ENCODE measurements around the gene SLC22A31.

Gene SLC22A31

GRCh38 chr16:89174055-89174827, 26.1 kb downstream of the SLC22A31 start:
- no peak for DNase-seq (ENCODE audit: low read depth)
- no peak overlapping the region for H3K9ac ChIP-seq (ENCODE audit: low read length)
- no peak overlapping the region for H3K4me3 ChIP-seq (ENCODE audit: low read length)
- H3K9me3 ChIP-seq (ENCODE audit: control insufficient read depth, low read length): no peaks in the 10 kb centered on the region
- H3K36me3 ChIP-seq (ENCODE audit: control insufficient read depth, insufficient read depth, low read length, severe bottlenecking): no peaks in the 10 kb centered on the region
- peaks cover 44% of the 10 kb centered on the region for H3K27me3 ChIP-seq (replicated peaks; ENCODE audit: control insufficient read depth, insufficient read depth, low read length)
- peaks cover 7% of the 10 kb centered on the region for H3K4me1 ChIP-seq (ENCODE audit: control insufficient read depth, insufficient read depth, low read length)

- H3K9ac ChIP-seq (ENCODE audit: low read length): no peak overlapping the region
- H3K9me3 ChIP-seq (ENCODE audit: control insufficient read depth, low read length): no peaks in the 10 kb centered on the region
- DNase-seq (ENCODE audit: low read depth): no peak
- H3K4me3 ChIP-seq (ENCODE audit: low read length): no peak overlapping the region
- H3K4me1 ChIP-seq (ENCODE audit: control insufficient read depth, insufficient read depth, low read length): peaks cover 7% of the 10 kb centered on the region
- peaks cover 52% of the 10 kb centered on the region for H3K27me3 ChIP-seq (replicated peaks; ENCODE audit: control insufficient read depth, insufficient read depth, low read length)
- no peaks in the 10 kb centered on the region for H3K36me3 ChIP-seq (ENCODE audit: control insufficient read depth, insufficient read depth, low read length, severe bottlenecking)
Measured at GRCh38 chr16:89173174-89173921, 27.0 kb downstream of the SLC22A31 start.

- DNase-seq (ENCODE audit: low read depth): peak; percentile 19
- H3K9ac ChIP-seq (ENCODE audit: low read length): no peak overlapping the region
- no peak overlapping the region for H3K4me3 ChIP-seq (ENCODE audit: low read length)
- H3K36me3 ChIP-seq (ENCODE audit: control insufficient read depth, insufficient read depth, low read length, severe bottlenecking): no peaks in the 10 kb centered on the region
- peaks cover 50% of the 10 kb centered on the region for H3K27me3 ChIP-seq (replicated peaks; ENCODE audit: control insufficient read depth, insufficient read depth, low read length)
- peaks cover 7% of the 10 kb centered on the region for H3K4me1 ChIP-seq (ENCODE audit: control insufficient read depth, insufficient read depth, low read length)
- H3K9me3 ChIP-seq (ENCODE audit: control insufficient read depth, low read length): no peaks in the 10 kb centered on the region
Measured at GRCh38 chr16:89172528-89173173, 27.7 kb downstream of the SLC22A31 start.

GRCh38 chr16:89172171-89172527, 28.2 kb downstream of the SLC22A31 start:
- peaks cover 9% of the 10 kb centered on the region for H3K4me1 ChIP-seq (ENCODE audit: control insufficient read depth, insufficient read depth, low read length)
- H3K9me3 ChIP-seq (ENCODE audit: control insufficient read depth, low read length): no peaks in the 10 kb centered on the region
- H3K9ac ChIP-seq (ENCODE audit: low read length): no peak overlapping the region
- H3K4me3 ChIP-seq (ENCODE audit: low read length): no peak overlapping the region
- no peaks in the 10 kb centered on the region for H3K36me3 ChIP-seq (ENCODE audit: control insufficient read depth, insufficient read depth, low read length, severe bottlenecking)
- peaks cover 45% of the 10 kb centered on the region for H3K27me3 ChIP-seq (replicated peaks; ENCODE audit: control insufficient read depth, insufficient read depth, low read length)
- no peak for DNase-seq (ENCODE audit: low read depth)

GRCh38 chr16:89171216-89172170, 28.8 kb downstream of the SLC22A31 start, which contains the start of gene CDH15:
CDH15 (plus strand) TSS chr16:89171748; CDS start chr16:89171832, 84 bp downstream.
- H3K9ac ChIP-seq (ENCODE audit: low read length): no peak within 1 kb of the TSS
- no peak within 1 kb of the TSS for H3K4me3 ChIP-seq (ENCODE audit: low read length)
- peak; percentile 89 for DNase-seq (ENCODE audit: low read depth)
- no peaks in the 10 kb centered on the region for H3K9me3 ChIP-seq (ENCODE audit: control insufficient read depth, low read length)
- no peaks in the 10 kb centered on the region for H3K36me3 ChIP-seq (ENCODE audit: control insufficient read depth, insufficient read depth, low read length, severe bottlenecking)
- peaks cover 15% of the 10 kb centered on the region for H3K4me1 ChIP-seq (ENCODE audit: control insufficient read depth, insufficient read depth, low read length)
- peaks cover 44% of the 10 kb centered on the region for H3K27me3 ChIP-seq (replicated peaks; ENCODE audit: control insufficient read depth, insufficient read depth, low read length)

GRCh38 chr16:89170346-89171215, 29.8 kb downstream of the SLC22A31 start:
- Histone ChIP-seq H3K36me3 (ENCODE audit: control insufficient read depth, insufficient read depth, low read length, severe bottlenecking) (no peaks in the 10 kb centered on the region), H3K27me3 (replicated peaks; ENCODE audit: control insufficient read depth, insufficient read depth, low read length) (peaks cover 39% of the 10 kb centered on the region), H3K9me3 (ENCODE audit: control insufficient read depth, low read length) (no peaks in the 10 kb centered on the region), H3K4me3 (ENCODE audit: low read length) (no peak overlapping the region), H3K4me1 (ENCODE audit: control insufficient read depth, insufficient read depth, low read length) (peaks cover 15% of the 10 kb centered on the region), H3K9ac (ENCODE audit: low read length) (no peak overlapping the region)
- DNase-seq (ENCODE audit: low read depth): no peak

GRCh38 chr16:89169778-89170177, 30.6 kb downstream of the SLC22A31 start:
- peaks cover 39% of the 10 kb centered on the region for H3K27me3 ChIP-seq (replicated peaks; ENCODE audit: control insufficient read depth, insufficient read depth, low read length)

GRCh38 chr16:89168381-89169189, 31.8 kb downstream of the SLC22A31 start:
- no peaks in the 10 kb centered on the region for H3K36me3 ChIP-seq (ENCODE audit: control insufficient read depth, insufficient read depth, low read length, severe bottlenecking)
- H3K4me1 ChIP-seq (ENCODE audit: control insufficient read depth, insufficient read depth, low read length): peaks cover 24% of the 10 kb centered on the region
- no peaks in the 10 kb centered on the region for H3K9me3 ChIP-seq (ENCODE audit: control insufficient read depth, low read length)
- no peak for DNase-seq (ENCODE audit: low read depth)
- H3K27me3 ChIP-seq (replicated peaks; ENCODE audit: control insufficient read depth, insufficient read depth, low read length): peaks cover 31% of the 10 kb centered on the region
- no peak overlapping the region for H3K9ac ChIP-seq (ENCODE audit: low read length)
- H3K4me3 ChIP-seq (ENCODE audit: low read length): no peak overlapping the region

More at GRCh38 chr16:89169778-89170177, 30.6 kb downstream of the SLC22A31 start:
- Histone ChIP-seq H3K9me3 (ENCODE audit: control insufficient read depth, low read length) (no peaks in the 10 kb centered on the region), H3K36me3 (ENCODE audit: control insufficient read depth, insufficient read depth, low read length, severe bottlenecking) (no peaks in the 10 kb centered on the region), H3K9ac (ENCODE audit: low read length) (no peak overlapping the region), H3K4me1 (ENCODE audit: control insufficient read depth, insufficient read depth, low read length) (peaks cover 15% of the 10 kb centered on the region), H3K4me3 (ENCODE audit: low read length) (no peak overlapping the region)
- DNase-seq (ENCODE audit: low read depth): no peak

- Histone ChIP-seq H3K36me3 (ENCODE audit: control insufficient read depth, insufficient read depth, low read length, severe bottlenecking) (no peaks in the 10 kb centered on the region), H3K4me1 (ENCODE audit: control insufficient read depth, insufficient read depth, low read length) (peaks cover 19% of the 10 kb centered on the region), H3K9me3 (ENCODE audit: control insufficient read depth, low read length) (no peaks in the 10 kb centered on the region), H3K9ac (ENCODE audit: low read length) (peak overlapping the region; percentile 60), H3K4me3 (ENCODE audit: low read length) (no peak overlapping the region), H3K27me3 (replicated peaks; ENCODE audit: control insufficient read depth, insufficient read depth, low read length) (peaks cover 39% of the 10 kb centered on the region)
- peak; percentile 81 for DNase-seq (ENCODE audit: low read depth)
Measured at GRCh38 chr16:89167425-89167941, 32.9 kb downstream of the SLC22A31 start.

Measured in adipocyte (in vitro differentiated cells).